HAP-1 (cell line): ENCODE data around the gene PPIP5K1.
"Not testable (repeated sequence)": the region's sequence is repeated elsewhere in the genome, so short reads cannot be mapped to it uniquely, and the experiment has no call there.

ENCODE experiments used
- DNase-seq, 2 experiments: peaks; one replicate each; pipeline ENCODE4 v3.0.0-alpha.2; 2016 to 2020; ENCODE audit warnings: low spot score in 2 of 2
- H3K27me3 ChIP-seq: fragments of 250-450 bp; sonication (Bioruptor Pico); 2 replicates; pipeline ENCODE4 v1.5.1; 2020; ENCODE audit warnings: low read depth, mild to moderate bottlenecking, moderate library complexity
- H3K36me3 ChIP-seq: fragments of 250-450 bp; sonication (Bioruptor Pico); replicated peaks from 2 replicates; pipeline ENCODE4 v1.5.1; 2020; ENCODE audit warnings: mild to moderate bottlenecking
- H3K4me1 ChIP-seq: fragments of 250-450 bp; sonication (Bioruptor Pico); 2 replicates; pipeline ENCODE4 v1.5.1; 2020; ENCODE audit warnings: mild to moderate bottlenecking
- H3K4me3 ChIP-seq: fragments of 250-450 bp; sonication (Bioruptor Pico); 2 replicates; pipeline ENCODE4 v1.5.1; 2020; ENCODE audit warnings: mild to moderate bottlenecking, moderate library complexity
- H3K9me3 ChIP-seq: fragments of 250-450 bp; sonication (Bioruptor Pico); 2 replicates; pipeline ENCODE4 v1.5.1; 2020; ENCODE audit warnings: mild to moderate bottlenecking, moderate library complexity
- in situ Hi-C: fragments of 300-500 bp; cut with MboI; formaldehyde crosslinking; loops from 3 replicates; pipeline ENCODE4 v1.14.3; 2020; ENCODE audit warnings: low sequenced_read_pairs, inconsistent platforms, mixed read lengths

Gene PPIP5K1

DNA sequence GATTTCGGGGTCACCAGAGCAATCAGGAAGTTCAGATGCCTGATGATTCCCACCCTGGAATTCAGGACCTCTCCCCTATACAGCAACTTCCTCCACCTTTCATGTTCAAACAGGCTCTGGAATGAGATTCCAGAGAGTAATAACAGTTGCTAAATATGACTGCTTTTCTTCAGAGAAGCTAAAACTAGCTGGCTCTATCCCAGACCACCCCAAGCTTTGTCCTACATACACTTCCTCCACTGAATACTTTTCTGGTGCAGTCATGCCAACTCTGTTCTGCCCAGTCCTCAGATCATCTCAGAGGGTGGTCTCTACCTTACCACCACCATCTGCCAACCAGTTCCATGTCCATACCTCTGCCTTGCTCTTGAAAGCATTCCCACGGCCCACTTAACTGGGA is 23.4 kb downstream of the PPIP5K1 start:
- H3K4me3 ChIP-seq, H3K4me1 ChIP-seq, H3K9me3 ChIP-seq, H3K36me3 ChIP-seq, H3K27me3 ChIP-seq, DNase-seq, in situ Hi-C loops: not testable (repeated sequence)

DNA sequence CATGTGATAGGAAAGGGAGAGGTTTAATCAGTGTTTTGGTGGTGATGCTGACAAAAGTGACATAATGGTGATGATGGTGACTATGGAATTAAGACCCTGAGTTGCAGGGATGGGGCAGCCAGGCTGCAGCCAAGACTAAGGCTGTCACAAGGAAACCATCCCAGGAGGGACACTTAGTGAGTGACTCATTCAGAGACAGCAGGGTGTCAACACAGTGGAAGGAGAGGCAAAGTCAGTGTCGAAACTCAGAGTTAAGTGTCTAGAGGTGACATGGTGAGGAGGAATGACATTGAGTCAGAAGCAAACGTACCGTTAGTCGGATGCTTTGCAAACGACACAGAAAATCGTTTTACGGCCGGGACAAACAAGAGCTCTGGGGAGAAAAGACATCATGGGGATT is 26.2 kb downstream of the PPIP5K1 start:
- H3K4me3 ChIP-seq, H3K4me1 ChIP-seq, H3K9me3 ChIP-seq, DNase-seq, H3K27me3 ChIP-seq, H3K36me3 ChIP-seq, in situ Hi-C loops: not testable (repeated sequence)

DNA sequence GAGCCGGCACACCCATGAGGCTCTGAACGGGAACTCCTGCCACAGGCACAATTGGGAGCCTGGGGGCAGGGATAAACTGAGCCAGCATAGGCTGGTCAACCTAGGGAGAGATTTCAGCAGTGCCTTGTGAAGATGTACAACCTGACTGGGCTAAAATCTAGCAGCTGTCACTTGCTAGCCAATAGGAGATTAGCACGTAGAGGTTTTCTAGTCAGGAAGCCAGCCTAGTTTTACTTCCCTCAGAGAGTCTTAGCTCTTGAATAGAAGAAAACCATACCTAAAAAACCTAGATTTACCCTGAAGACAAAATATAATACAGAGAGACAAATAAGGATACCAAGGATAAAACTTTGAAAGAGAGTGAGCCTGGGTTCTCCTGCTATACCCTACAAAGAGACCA is 27.3 kb downstream of the PPIP5K1 start:
- H3K27me3 ChIP-seq, H3K9me3 ChIP-seq, H3K36me3 ChIP-seq, H3K4me1 ChIP-seq, DNase-seq, H3K4me3 ChIP-seq, in situ Hi-C loops: not testable (repeated sequence)

DNA sequence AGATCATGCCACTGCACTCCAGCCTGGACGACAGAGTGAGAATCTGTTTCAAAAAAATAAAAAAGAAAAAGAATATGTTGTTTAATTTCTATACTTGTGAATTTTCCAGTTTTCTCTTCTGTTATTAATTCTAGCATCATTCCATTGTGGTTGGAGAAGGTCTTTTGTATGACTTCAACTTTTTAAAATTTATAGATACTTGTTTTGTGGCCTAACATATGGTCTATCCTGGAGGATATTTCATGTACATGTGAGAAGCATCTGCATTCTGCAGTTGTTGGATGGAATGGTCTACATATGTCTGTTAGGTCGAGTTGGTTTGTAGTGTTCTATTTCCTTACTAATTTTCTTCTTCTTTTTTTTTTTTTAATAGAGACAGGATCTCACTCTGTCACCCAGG is 37.0 kb downstream of the PPIP5K1 start:
- Histone ChIP-seq H3K36me3 (no peaks in the 10 kb centered on the region), H3K4me3 (no peak overlapping the region), H3K27me3 (no peaks in the 10 kb centered on the region), H3K4me1 (peaks cover 7% of the 10 kb centered on the region), H3K9me3 (no peaks in the 10 kb centered on the region)
- no peak for DNase-seq
- in situ Hi-C loops, result no loop called here

DNA sequence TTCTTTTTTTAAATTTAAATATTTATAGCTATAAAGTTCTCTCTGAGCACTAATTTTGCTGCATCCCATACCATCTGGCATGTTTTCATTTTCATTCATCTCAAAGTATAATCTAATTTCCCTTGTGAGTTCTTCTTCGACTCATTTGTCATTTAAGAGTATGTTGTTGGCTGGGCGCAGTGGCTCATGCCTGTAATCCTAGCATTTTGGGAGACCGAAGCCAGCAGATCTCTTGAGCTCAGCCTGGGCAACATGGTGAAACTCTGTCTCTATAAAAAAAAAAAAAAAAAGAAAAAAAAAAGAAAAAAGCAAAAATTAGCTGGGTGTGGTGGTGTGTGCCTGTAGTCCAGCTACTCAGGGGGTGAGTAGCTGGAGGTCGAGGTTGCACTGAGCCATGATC is 37.8 kb downstream of the PPIP5K1 start:
- in situ Hi-C loops, result no loop called here
- H3K4me1 ChIP-seq, result peaks cover 7% of the 10 kb centered on the region
- no peaks in the 10 kb centered on the region for H3K36me3 ChIP-seq
- no peak overlapping the region for H3K4me3 ChIP-seq
- no peak for DNase-seq
- H3K27me3 ChIP-seq, result no peaks in the 10 kb centered on the region
- no peaks in the 10 kb centered on the region for H3K9me3 ChIP-seq

DNA sequence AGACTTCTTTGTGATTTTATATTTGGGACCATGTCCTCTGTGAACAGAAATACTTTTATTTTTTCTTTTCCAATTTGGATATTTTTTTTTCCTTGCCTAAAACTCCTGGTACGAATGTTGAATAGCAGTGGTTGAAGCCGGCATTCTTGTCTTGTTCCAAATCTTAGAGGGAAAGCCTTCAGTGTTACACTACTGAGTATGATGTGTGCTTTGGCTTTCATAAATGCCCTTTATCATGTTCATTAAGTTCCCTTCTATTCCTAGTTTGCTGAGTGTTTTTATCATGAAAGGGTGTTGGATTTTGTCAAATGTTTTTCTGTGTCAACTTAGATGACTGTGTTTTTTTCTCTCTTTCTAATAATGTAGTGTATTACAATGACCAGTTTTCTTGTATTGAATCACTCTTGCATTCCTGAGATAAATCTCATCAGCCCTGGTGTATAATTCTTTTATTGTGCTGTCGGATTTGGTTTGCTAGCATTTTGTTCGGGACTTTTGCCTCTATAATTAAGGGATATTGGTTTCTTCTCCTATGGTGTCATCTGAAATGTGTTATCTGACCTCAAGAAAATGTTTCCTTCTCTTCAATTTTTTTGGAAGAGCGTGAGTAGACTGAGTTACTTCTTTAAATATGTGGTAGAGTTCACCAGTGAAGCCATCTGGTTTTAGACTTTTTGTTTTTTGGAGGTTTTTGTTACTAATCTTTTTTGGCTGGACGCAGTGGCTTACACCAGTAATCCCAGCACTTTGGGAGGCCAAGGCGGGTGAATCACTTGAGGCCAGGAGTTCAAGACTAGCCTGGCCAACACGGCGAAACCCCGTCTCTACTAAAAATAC is 39.3 kb downstream of the PPIP5K1 start:
- in situ Hi-C loops, result no loop called here
- Histone ChIP-seq H3K9me3 (no peaks in the 10 kb centered on the region), H3K36me3 (no peaks in the 10 kb centered on the region), H3K27me3 (no peaks in the 10 kb centered on the region), H3K4me3 (no peak overlapping the region), H3K4me1 (peaks cover 7% of the 10 kb centered on the region)
- peak in 1 of 2 experiments; percentile 85 for DNase-seq

DNA sequence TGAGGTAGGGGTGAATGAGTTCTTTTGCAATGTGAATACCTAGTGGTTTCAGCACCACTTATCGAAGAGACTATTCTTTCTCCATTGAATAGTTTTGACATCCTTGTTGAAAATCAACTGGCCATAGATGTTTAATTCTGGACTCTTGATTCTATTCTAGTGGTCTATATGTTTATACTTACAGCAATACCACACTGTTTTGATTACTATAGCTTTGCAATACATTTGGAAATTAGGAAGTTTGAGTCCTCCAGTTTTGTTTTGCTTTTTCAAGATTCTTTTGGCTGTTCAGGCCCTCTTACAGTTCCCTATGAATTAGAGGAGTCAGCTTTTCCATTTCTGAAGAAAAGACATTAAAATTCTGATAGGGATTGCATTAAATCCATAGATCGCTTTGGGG is 42.5 kb downstream of the PPIP5K1 start:
- DNase-seq, result no peak
- Histone ChIP-seq H3K27me3 (no peaks in the 10 kb centered on the region), H3K4me1 (peaks cover 7% of the 10 kb centered on the region), H3K36me3 (no peaks in the 10 kb centered on the region), H3K4me3 (no peak overlapping the region), H3K9me3 (no peaks in the 10 kb centered on the region)
- in situ Hi-C loops, result no loop called here

DNA sequence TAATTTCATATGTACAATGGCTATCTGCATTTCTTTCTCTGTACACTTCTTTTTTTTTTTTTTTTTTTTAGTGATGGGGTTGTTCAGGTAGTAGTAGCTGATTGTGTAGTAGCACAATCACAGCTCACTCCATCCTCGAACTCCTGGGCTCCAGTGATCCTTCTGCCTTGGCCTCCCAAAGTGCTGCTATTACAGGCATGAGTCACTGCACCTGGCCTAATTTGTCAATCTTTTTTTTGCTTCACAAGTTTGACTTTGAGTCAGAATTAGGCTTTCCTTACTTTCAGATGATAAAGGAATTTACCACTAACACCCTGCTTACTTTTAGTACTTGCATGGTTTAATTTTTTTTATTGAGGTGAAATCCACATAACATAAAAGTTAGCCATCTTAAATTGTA is 44.6 kb downstream of the PPIP5K1 start:
- Histone ChIP-seq H3K4me1 (peaks cover 3% of the 10 kb centered on the region), H3K27me3 (no peaks in the 10 kb centered on the region), H3K4me3 (no peak overlapping the region), H3K9me3 (no peaks in the 10 kb centered on the region), H3K36me3 (no peaks in the 10 kb centered on the region)
- in situ Hi-C loops, result no loop called here
- no peak for DNase-seq

DNA sequence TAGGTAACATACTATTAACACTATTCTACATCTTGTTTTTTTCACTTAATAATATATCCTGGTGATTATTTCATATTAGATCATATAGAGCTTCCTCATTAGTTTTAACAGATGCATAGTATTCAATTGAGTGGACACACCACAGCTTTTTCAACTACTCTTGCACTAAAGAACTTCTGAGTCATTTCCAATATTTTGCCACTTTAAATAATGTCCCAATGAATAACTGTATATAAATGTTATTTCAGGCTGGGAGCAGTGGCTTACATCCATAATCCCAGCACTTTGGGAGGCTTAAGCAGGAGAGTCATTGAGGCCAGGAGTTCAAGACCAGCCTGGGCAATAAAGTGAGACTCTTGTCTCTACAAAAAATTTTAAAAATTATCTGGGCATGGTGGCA is 45.7 kb downstream of the PPIP5K1 start:
- Histone ChIP-seq H3K36me3 (no peaks in the 10 kb centered on the region), H3K4me1 (no peaks in the 10 kb centered on the region), H3K9me3 (no peaks in the 10 kb centered on the region), H3K4me3 (no peak overlapping the region), H3K27me3 (no peaks in the 10 kb centered on the region)
- DNase-seq, result no peak
- in situ Hi-C loops, result no loop called here

DNA sequence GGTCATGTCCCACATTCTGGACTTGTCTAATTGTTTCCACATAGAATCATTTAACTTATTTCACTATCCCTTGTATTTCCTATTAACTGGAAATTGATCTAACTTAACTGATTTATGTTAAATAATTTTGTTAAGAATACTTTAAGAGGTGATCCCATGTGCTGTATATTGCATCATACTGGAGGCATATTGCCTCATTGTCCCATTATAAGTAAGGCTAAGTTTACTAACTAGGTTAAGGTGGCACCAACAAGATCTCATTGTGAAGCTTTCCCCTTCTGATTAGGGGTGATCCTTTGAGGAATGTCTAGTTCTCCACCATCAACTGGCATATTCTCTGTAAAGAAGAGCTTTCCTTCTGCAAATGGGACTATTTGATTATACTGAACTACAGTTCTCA is 48.2 kb downstream of the PPIP5K1 start:
- H3K4me1 ChIP-seq, result no peaks in the 10 kb centered on the region
- no peaks in the 10 kb centered on the region for H3K36me3 ChIP-seq
- in situ Hi-C loops, result no loop called here
- no peak overlapping the region for H3K4me3 ChIP-seq
- no peaks in the 10 kb centered on the region for H3K27me3 ChIP-seq
- H3K9me3 ChIP-seq, result no peaks in the 10 kb centered on the region
- DNase-seq, result no peak

DNA sequence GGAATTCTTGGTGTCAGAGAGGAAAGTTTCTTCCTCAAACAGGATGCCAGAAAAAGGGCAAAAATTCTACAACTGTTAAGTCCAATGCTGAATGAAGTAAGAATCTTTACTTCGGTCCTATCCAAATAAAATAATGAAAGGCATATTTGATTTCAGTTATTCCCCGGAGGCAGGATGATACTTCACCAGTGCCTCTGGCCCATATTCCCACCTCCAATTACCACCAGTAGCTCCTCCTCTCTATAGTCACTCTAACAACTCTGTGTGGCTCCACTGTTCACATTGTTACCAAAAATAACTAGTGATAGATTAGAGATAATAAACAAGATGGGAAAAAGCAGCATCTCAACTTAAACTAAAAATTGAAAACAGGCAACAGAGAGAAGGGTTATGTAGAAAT is 51.9 kb downstream of the PPIP5K1 start:
- Histone ChIP-seq H3K9me3 (no peaks in the 10 kb centered on the region), H3K27me3 (no peaks in the 10 kb centered on the region), H3K4me3 (no peak overlapping the region), H3K4me1 (no peaks in the 10 kb centered on the region), H3K36me3 (peaks cover 5% of the 10 kb centered on the region; the same call in 1 of the 2 replicates)
- in situ Hi-C loops, result no loop called here
- no peak for DNase-seq

DNA sequence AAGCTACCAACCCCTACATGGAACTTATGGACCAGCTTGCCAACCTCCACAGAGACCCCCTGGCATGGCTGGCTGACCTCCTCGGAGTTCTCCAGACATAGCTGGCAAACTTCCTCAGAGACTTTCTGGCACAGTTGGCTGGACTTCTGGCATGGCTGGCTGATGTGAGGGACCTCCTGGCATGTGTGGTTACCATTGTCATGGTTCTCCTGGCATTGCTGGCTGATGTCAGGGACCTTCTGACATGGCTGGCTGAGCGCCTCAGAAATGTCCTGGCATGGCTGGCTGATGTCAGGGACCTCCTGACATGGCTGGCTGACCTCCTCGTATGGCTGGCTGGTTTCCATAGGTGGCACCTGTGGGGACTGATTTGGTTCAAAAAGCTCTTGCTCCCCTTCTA is 55.1 kb downstream of the PPIP5K1 start:
- H3K36me3 ChIP-seq, result peaks cover 5% of the 10 kb centered on the region; the same call in 1 of the 2 replicates
- H3K4me1 ChIP-seq, result no peaks in the 10 kb centered on the region
- H3K9me3 ChIP-seq, result no peaks in the 10 kb centered on the region
- in situ Hi-C loops, result no loop called here
- H3K4me3 ChIP-seq, result no peak overlapping the region
- no peak for DNase-seq
- H3K27me3 ChIP-seq, result no peaks in the 10 kb centered on the region

DNA sequence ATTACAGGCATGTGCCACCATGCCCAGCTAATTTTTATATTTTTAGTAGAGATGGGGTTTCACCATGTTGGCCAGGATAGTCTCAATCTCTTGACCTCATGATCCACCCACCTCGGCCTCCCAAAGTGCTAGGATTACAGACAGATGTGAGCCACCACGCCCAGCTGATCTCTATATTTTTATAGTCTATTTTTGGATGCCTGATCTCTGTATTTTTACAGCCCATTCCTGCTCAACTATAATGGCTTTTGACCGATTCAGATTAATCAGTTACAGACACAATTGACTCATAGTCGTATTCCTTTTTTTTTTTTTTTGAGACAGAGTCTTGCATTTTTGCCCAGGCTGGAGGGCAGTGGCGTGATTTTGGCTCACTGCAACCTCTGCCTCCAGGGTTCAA is 57.2 kb downstream of the PPIP5K1 start:
- H3K36me3 ChIP-seq, H3K9me3 ChIP-seq, DNase-seq, H3K27me3 ChIP-seq, H3K4me1 ChIP-seq, H3K4me3 ChIP-seq, in situ Hi-C loops: not testable (repeated sequence)

DNA sequence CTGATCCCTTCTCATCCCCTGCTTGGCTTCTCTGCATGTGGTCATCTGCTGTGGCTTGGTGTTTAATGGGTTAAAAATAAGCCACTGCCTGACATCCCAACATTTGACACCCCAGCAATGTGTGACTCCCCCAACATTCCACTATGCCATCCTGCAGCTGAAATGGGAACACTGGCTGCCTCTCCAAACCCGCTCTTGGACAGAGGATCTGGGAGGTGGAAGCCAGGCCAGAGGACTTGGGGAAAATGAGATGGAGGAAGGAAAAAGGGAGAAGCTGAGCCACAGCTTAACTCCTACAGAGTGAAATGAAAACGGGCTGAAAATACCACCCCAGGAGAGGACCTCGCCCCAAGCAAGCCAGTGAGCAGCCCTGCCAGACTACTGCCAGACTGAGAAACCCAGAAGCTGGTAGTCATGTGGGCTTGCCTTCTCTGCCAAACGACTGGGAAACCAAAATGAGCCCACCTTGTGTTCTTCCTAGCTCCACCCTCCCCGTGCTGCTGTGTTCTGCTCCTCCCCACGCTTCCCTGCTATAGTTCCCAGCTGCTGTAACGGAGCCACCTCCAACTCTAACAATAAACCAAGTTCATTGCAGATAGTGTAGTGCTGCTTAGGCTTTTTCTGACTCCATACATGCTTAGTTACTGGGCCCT is 58.9 kb downstream of the PPIP5K1 start:
- in situ Hi-C loops, result no loop called here
- Histone ChIP-seq H3K4me1 (no peaks in the 10 kb centered on the region), H3K4me3 (no peak overlapping the region), H3K9me3 (no peaks in the 10 kb centered on the region), H3K36me3 (peaks cover 5% of the 10 kb centered on the region; the same call in 1 of the 2 replicates), H3K27me3 (no peaks in the 10 kb centered on the region)
- DNase-seq, result no peak
